SH-SY5Y (cell line): ENCODE results near the gene PER2.

Experiments
- GATA2 ChIP-seq: IDR thresholded peaks from 2 replicates; pipeline ENCODE4 v1.6.1; 2011; ENCODE audit warnings: mild to moderate bottlenecking, low read depth, low read length
- GATA3 ChIP-seq: IDR thresholded peaks from 2 replicates; pipeline ENCODE4 v1.6.1; 2011; ENCODE audit warnings: low read depth, mild to moderate bottlenecking, low read length, moderate library complexity

- no peak for TF ChIP-seq GATA2
- no peak for TF ChIP-seq GATA3
Observed at GRCh38 chr2:238336151-238336550, 47.7 kb upstream of the PER2 start.
